Activated CD8-positive, alpha-beta memory T cell treated with anti-CD3 and anti-CD28 coated beads, Interleukin-2, amount 10 ng/mL, durations not matched to agents 7 days and 5 days (primary cell): Measurements from ENCODE around the gene PRRT1B. TPM values are rescaled to one million over a fixed set of nuclear protein-coding genes. Genes with fewer than 3 reads are reported as not detected.
"Not testable (repeated sequence)": the region's sequence is repeated elsewhere in the genome, so short reads cannot be mapped to it uniquely, and the experiment has no call there.

Experiments
- ATAC-seq: fragments of 150-1000 bp; cut with Tn5 transposase; one replicate; pipeline ENCODE4 v1.10.0; 2021; ENCODE audit warnings: moderate library complexity
- CTCF ChIA-PET: fragments of 350-600 bp; sonication (Branson Sonifier 250); formaldehyde crosslinking; loops from one replicate; lab custom pipeline; 2021; ENCODE audit warnings: antibody characterized with exemption; lab: Charles Lee
- DNase-seq: peaks from one replicate; pipeline ENCODE4 v3.0.0-alpha.2; 2020
- H3K27ac Mint-ChIP-seq: one replicate; pipeline ENCODE4 v1.8.0; 2021; ENCODE audit warnings: mild to moderate bottlenecking, mixed read lengths
- H3K27me3 Mint-ChIP-seq: one replicate; pipeline ENCODE4 v1.8.0; 2021; ENCODE audit warnings: mixed read lengths
- H3K36me3 Mint-ChIP-seq: one replicate; pipeline ENCODE4 v1.8.0; 2021; ENCODE audit warnings: mild to moderate bottlenecking, mixed read lengths
- H3K4me1 Mint-ChIP-seq: one replicate; pipeline ENCODE4 v1.8.0; 2021; ENCODE audit warnings: mixed read lengths
- H3K4me3 Mint-ChIP-seq: one replicate; pipeline ENCODE4 v1.8.0; 2021; ENCODE audit warnings: mild to moderate bottlenecking, moderate library complexity, mixed read lengths
- H3K9me3 Mint-ChIP-seq: one replicate; pipeline ENCODE4 v1.8.0; 2022; ENCODE audit warnings: low read depth, mixed read lengths
- total RNA-seq, 2 experiments: library from RNA; stranded (reverse); gene quantifications; one replicate each; pipeline ENCODE4 v1.2.3, GENCODE V29; 2021

The PRRT1B gene
- total RNA-seq, 2 experiments from 2014 or later, result not detected

GRCh38 chr9:131513177-131513576 is 32.1 kb upstream of the PRRT1B start:
- CTCF ChIA-PET, result interaction anchor here (1.4 kb wide), 1 partner anchor 10 kb away, joined by 6 read pairs; no protein-coding TSS in a partner anchor
- DNase-seq (no peak), ATAC-seq (no peak)
- H3K27ac Mint-ChIP-seq, result no peak overlapping the region
- H3K36me3 Mint-ChIP-seq, result peaks cover 26% of the 10 kb centered on the region
- no peaks in the 10 kb centered on the region for H3K9me3 Mint-ChIP-seq
- no peaks in the 10 kb centered on the region for H3K27me3 Mint-ChIP-seq
- no peak overlapping the region for H3K4me3 Mint-ChIP-seq
- no peaks in the 10 kb centered on the region for H3K4me1 Mint-ChIP-seq

GRCh38 chr9:131515559-131516031 is 29.7 kb upstream of the PRRT1B start:
- H3K4me3 Mint-ChIP-seq, H3K27me3 Mint-ChIP-seq, ATAC-seq, CTCF ChIA-PET, H3K4me1 Mint-ChIP-seq, H3K27ac Mint-ChIP-seq, DNase-seq, H3K9me3 Mint-ChIP-seq: not testable (repeated sequence)
- H3K36me3 Mint-ChIP-seq, result peaks cover 27% of the 10 kb centered on the region

GRCh38 chr9:131516100-131516499 is 29.2 kb upstream of the PRRT1B start:
- no peaks in the 10 kb centered on the region for H3K9me3 Mint-ChIP-seq
- ATAC-seq (no peak), DNase-seq (no peak)
- H3K4me3 Mint-ChIP-seq, result no peak overlapping the region
- no peaks in the 10 kb centered on the region for H3K4me1 Mint-ChIP-seq
- H3K27ac Mint-ChIP-seq, result no peak overlapping the region
- no peaks in the 10 kb centered on the region for H3K27me3 Mint-ChIP-seq
- CTCF ChIA-PET, result no interaction called here
- H3K36me3 Mint-ChIP-seq, result peaks cover 22% of the 10 kb centered on the region

- Mint-ChIP-seq H3K27me3 (no peaks in the 10 kb centered on the region), H3K36me3 (peaks cover 19% of the 10 kb centered on the region), H3K9me3 (no peaks in the 10 kb centered on the region), H3K4me1 (no peaks in the 10 kb centered on the region), H3K27ac (no peak overlapping the region), H3K4me3 (no peak overlapping the region)
- DNase-seq, result no peak
- no peak for ATAC-seq
- CTCF ChIA-PET, result no interaction called here
Observed at GRCh38 chr9:131516930-131517329, 28.4 kb upstream of the PRRT1B start.

- no peaks in the 10 kb centered on the region for H3K9me3 Mint-ChIP-seq
- H3K4me3 Mint-ChIP-seq, result no peak overlapping the region
- H3K27ac Mint-ChIP-seq, result no peak overlapping the region
- H3K36me3 Mint-ChIP-seq, result peaks cover 14% of the 10 kb centered on the region
- H3K27me3 Mint-ChIP-seq, result no peaks in the 10 kb centered on the region
- CTCF ChIA-PET, result no interaction called here
- DNase-seq (no peak), ATAC-seq (no peak)
- no peaks in the 10 kb centered on the region for H3K4me1 Mint-ChIP-seq
Observed at GRCh38 chr9:131517761-131518190, 27.5 kb upstream of the PRRT1B start.

GRCh38 chr9:131518553-131518952 is 26.8 kb upstream of the PRRT1B start:
- Mint-ChIP-seq H3K27me3 (no peaks in the 10 kb centered on the region), H3K4me1 (no peaks in the 10 kb centered on the region), H3K27ac (no peak overlapping the region), H3K4me3 (no peak overlapping the region), H3K9me3 (no peaks in the 10 kb centered on the region), H3K36me3 (peaks cover 15% of the 10 kb centered on the region)
- CTCF ChIA-PET, result interaction anchor here (0.9 kb wide), 1 partner anchor 126 kb away, joined by 3 read pairs; no protein-coding TSS in a partner anchor
- DNase-seq, result no peak
- no peak for ATAC-seq

GRCh38 chr9:131520503-131520902 is 24.8 kb upstream of the PRRT1B start:
- CTCF ChIA-PET, result interaction anchor here (0.9 kb wide), 1 partner anchor 184 kb away, joined by 3 read pairs; no protein-coding TSS in a partner anchor
- H3K27ac Mint-ChIP-seq, result no peak overlapping the region
- no peaks in the 10 kb centered on the region for H3K9me3 Mint-ChIP-seq
- peaks cover 23% of the 10 kb centered on the region for H3K36me3 Mint-ChIP-seq
- no peaks in the 10 kb centered on the region for H3K4me1 Mint-ChIP-seq
- no peak for DNase-seq
- no peaks in the 10 kb centered on the region for H3K27me3 Mint-ChIP-seq
- no peak for ATAC-seq
- no peak overlapping the region for H3K4me3 Mint-ChIP-seq

- no peaks in the 10 kb centered on the region for H3K27me3 Mint-ChIP-seq
- H3K36me3 Mint-ChIP-seq, result peaks cover 29% of the 10 kb centered on the region
- DNase-seq (no peak), ATAC-seq (no peak)
- H3K4me3 Mint-ChIP-seq, result no peak overlapping the region
- CTCF ChIA-PET, result interaction anchor here (0.9 kb wide), 1 partner anchor 185 kb away, joined by 3 read pairs; no protein-coding TSS in a partner anchor
- no peak overlapping the region for H3K27ac Mint-ChIP-seq
- no peaks in the 10 kb centered on the region for H3K4me1 Mint-ChIP-seq
- no peaks in the 10 kb centered on the region for H3K9me3 Mint-ChIP-seq
Observed at GRCh38 chr9:131521203-131521602, 24.1 kb upstream of the PRRT1B start.

- DNase-seq, result no peak
- CTCF ChIA-PET, result no interaction called here
- Mint-ChIP-seq H3K4me3 (no peak overlapping the region), H3K27me3 (no peaks in the 10 kb centered on the region), H3K4me1 (no peaks in the 10 kb centered on the region), H3K27ac (no peak overlapping the region), H3K9me3 (no peaks in the 10 kb centered on the region), H3K36me3 (peaks cover 35% of the 10 kb centered on the region)
- no peak for ATAC-seq
Observed at GRCh38 chr9:131521822-131522221, 23.5 kb upstream of the PRRT1B start.

GRCh38 chr9:131522257-131523085 is 22.9 kb upstream of the PRRT1B start:
- Mint-ChIP-seq H3K4me3 (no peak overlapping the region), H3K9me3 (no peaks in the 10 kb centered on the region), H3K27me3 (no peaks in the 10 kb centered on the region), H3K27ac (no peak overlapping the region), H3K36me3 (peaks cover 34% of the 10 kb centered on the region), H3K4me1 (no peaks in the 10 kb centered on the region)
- CTCF ChIA-PET, result no interaction called here
- ATAC-seq (no peak), DNase-seq (no peak)

GRCh38 chr9:131523086-131523388 is 22.3 kb upstream of the PRRT1B start:
- no peak overlapping the region for H3K4me3 Mint-ChIP-seq
- no peaks in the 10 kb centered on the region for H3K4me1 Mint-ChIP-seq
- no peak for ATAC-seq
- no peak for DNase-seq
- H3K27me3 Mint-ChIP-seq, result no peaks in the 10 kb centered on the region
- no peak overlapping the region for H3K27ac Mint-ChIP-seq
- H3K9me3 Mint-ChIP-seq, result no peaks in the 10 kb centered on the region
- CTCF ChIA-PET, result no interaction called here
- peaks cover 28% of the 10 kb centered on the region for H3K36me3 Mint-ChIP-seq

- H3K9me3 Mint-ChIP-seq, result no peaks in the 10 kb centered on the region
- peaks cover 31% of the 10 kb centered on the region for H3K36me3 Mint-ChIP-seq
- no peaks in the 10 kb centered on the region for H3K27me3 Mint-ChIP-seq
- CTCF ChIA-PET, result no interaction called here
- ATAC-seq (no peak), DNase-seq (no peak)
- H3K4me3 Mint-ChIP-seq, result no peak overlapping the region
- H3K4me1 Mint-ChIP-seq, result no peaks in the 10 kb centered on the region
- no peak overlapping the region for H3K27ac Mint-ChIP-seq
Observed at GRCh38 chr9:131523451-131524435, 21.6 kb upstream of the PRRT1B start.

GRCh38 chr9:131524665-131525315 is 20.5 kb upstream of the PRRT1B start:
- CTCF ChIA-PET, result no interaction called here
- H3K4me3 Mint-ChIP-seq, result no peak overlapping the region
- H3K36me3 Mint-ChIP-seq, result peaks cover 34% of the 10 kb centered on the region
- ATAC-seq (no peak), DNase-seq (no peak)
- no peak overlapping the region for H3K27ac Mint-ChIP-seq
- no peaks in the 10 kb centered on the region for H3K9me3 Mint-ChIP-seq
- no peaks in the 10 kb centered on the region for H3K27me3 Mint-ChIP-seq
- peaks cover 3% of the 10 kb centered on the region for H3K4me1 Mint-ChIP-seq
